Mesendoderm (in vitro differentiated cells): ENCODE data around the gene LENG1.
"Not testable (repeated sequence)": the region's sequence is repeated elsewhere in the genome, so short reads cannot be mapped to it uniquely, and the experiment has no call there.

Experiments used
- DNase-seq: peaks from one replicate; pipeline ENCODE4 v3.0.0; 2013
- H2AK5ac ChIP-seq: 2 replicates; pipeline ENCODE4 v1.6.1; 2013; ENCODE audit warnings: low read length, inconsistent platforms
- H2BK120ac ChIP-seq: 2 replicates; pipeline ENCODE4 v1.6.1; 2013; ENCODE audit warnings: low read depth, mild to moderate bottlenecking, low read length, moderate library complexity, mixed read lengths
- H2BK15ac ChIP-seq: replicated peaks from 2 replicates; pipeline ENCODE4 v1.6.1; 2013; ENCODE audit warnings: low read depth, mild to moderate bottlenecking, moderate library complexity
- H2BK5ac ChIP-seq: 2 replicates; pipeline ENCODE4 v1.6.1; 2013; ENCODE audit warnings: low read length, inconsistent platforms
- H3K18ac ChIP-seq: 2 replicates; pipeline ENCODE4 v1.6.1; 2013; ENCODE audit warnings: mild to moderate bottlenecking, low read length, mixed read lengths
- H3K23ac ChIP-seq: one replicate; pipeline ENCODE4 v1.6.1; 2013; ENCODE audit warnings: low read length
- H3K27ac ChIP-seq: 2 replicates; pipeline ENCODE4 v1.5.1; 2013; ENCODE audit warnings: low read depth, mild to moderate bottlenecking, inconsistent platforms, low read length, moderate library complexity
- H3K27me3 ChIP-seq: 2 replicates; pipeline ENCODE4 v1.6.1; 2013; ENCODE audit warnings: low read length, control low read depth, mild to moderate bottlenecking, inconsistent platforms; ENCODE audit not compliant: insufficient read depth, poor library complexity
- H3K36me3 ChIP-seq: 2 replicates; pipeline ENCODE4 v1.6.1; 2013; ENCODE audit warnings: low read length, inconsistent platforms; ENCODE audit not compliant: control insufficient read depth, insufficient read depth
- H3K4ac ChIP-seq: one replicate; pipeline ENCODE4 v1.6.1; 2013; ENCODE audit warnings: low read depth, mild to moderate bottlenecking, low read length, moderate library complexity
- H3K4me1 ChIP-seq: 2 replicates; pipeline ENCODE4 v1.6.1; 2013; ENCODE audit warnings: low read depth, low read length, inconsistent platforms; ENCODE audit not compliant: control insufficient read depth
- H3K4me2 ChIP-seq: 2 replicates; pipeline ENCODE4 v1.6.1; 2013; ENCODE audit warnings: low read length
- H3K4me3 ChIP-seq: 2 replicates; pipeline ENCODE4 v1.5.1; 2013; ENCODE audit warnings: mild to moderate bottlenecking, low read length
- H3K56ac ChIP-seq: one replicate; pipeline ENCODE4 v1.6.1; 2013; ENCODE audit warnings: low read length
- H3K79me1 ChIP-seq: 2 replicates; pipeline ENCODE4 v1.6.1; 2013; ENCODE audit warnings: low read length, inconsistent platforms
- H3K79me2 ChIP-seq: 2 replicates; pipeline ENCODE4 v1.6.1; 2013; ENCODE audit warnings: mild to moderate bottlenecking, low read length; ENCODE audit not compliant: control insufficient read depth, insufficient read depth
- H3K9ac ChIP-seq: 2 replicates; pipeline ENCODE4 v1.6.1; 2013; ENCODE audit warnings: low read length, inconsistent platforms
- H4K5ac ChIP-seq: one replicate; pipeline ENCODE4 v1.6.1; 2013; ENCODE audit warnings: low read length
- H4K8ac ChIP-seq: one replicate; pipeline ENCODE4 v1.6.1; 2013; ENCODE audit warnings: low read depth, mild to moderate bottlenecking, control low read depth, low read length, moderate library complexity
- WGBS: extraction: QIAGEN DNeasy Blood & Tissue Kit; methylation state at CpG from one replicate; pipeline ENCODE4 v1.1.7; 2013; ENCODE audit warnings: low lambda C conversion rate, missing lambda C conversion rate; ENCODE audit not compliant: insufficient coverage; ENCODE audit errors: extremely low coverage; 5-methylcytosine and 5-hydroxymethylcytosine counted together

LENG1 gene

GRCh38 chr19:54172471-54173358 is 13.2 kb upstream of the LENG1 start, which contains the start of gene TMC4:
Gene TMC4 (minus strand): TSS chr19:54173160. CDS start chr19:54173117, 43 bp downstream.
- no peak within 1 kb of the TSS for H2BK5ac ChIP-seq

DNA sequence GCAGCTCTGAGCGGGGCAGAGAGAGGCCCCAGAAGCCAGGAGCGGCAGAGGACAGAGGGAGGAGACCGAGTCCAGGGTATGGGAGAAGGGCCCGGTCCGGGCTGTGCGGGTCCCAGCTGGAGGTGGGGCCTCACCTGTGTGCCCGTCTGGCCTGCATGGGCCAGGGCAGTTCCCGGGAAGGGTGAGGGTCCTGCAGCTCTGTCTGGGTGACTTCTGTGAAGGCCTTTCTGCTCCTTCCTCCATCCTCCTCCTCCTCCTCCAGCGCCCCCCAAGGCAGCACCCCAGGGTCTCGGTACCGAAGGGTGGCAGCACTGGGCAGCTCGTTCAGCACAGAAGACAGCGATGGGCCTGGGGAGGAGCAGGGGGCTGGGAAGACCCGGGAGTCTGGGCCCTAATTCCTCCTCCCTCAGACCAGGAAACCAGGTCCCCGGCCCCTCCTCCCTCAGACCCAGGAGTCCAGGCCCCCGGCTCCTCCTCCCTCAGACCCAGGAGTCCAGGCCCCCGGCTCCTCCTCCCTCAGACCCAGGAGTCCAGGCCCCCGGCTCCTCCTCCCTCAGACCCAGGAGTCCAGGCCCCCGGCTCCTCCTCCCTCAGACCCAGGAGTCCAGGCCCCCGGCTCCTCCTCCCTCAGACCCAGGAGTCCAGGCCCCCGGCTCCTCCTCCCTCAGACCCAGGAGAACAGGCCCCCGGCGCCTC is 12.4 kb upstream of the LENG1 start:
- not testable (repeated sequence) for H2BK15ac ChIP-seq, H3K36me3 ChIP-seq, H3K23ac ChIP-seq, H3K4ac ChIP-seq, H3K56ac ChIP-seq, H2BK120ac ChIP-seq, H2AK5ac ChIP-seq, H3K79me1 ChIP-seq, DNase-seq, H4K8ac ChIP-seq, H3K9ac ChIP-seq, H2BK5ac ChIP-seq, H3K18ac ChIP-seq, H3K4me3 ChIP-seq, H4K5ac ChIP-seq, H3K27me3 ChIP-seq, H3K4me1 ChIP-seq, H3K4me2 ChIP-seq, H3K27ac ChIP-seq, H3K79me2 ChIP-seq
- no CpG with 5 or more reads among the region's 23 CpGs for WGBS

More at GRCh38 chr19:54172471-54173358, 13.2 kb upstream of the LENG1 start, which contains the start of gene TMC4:
- peak within 1 kb of the TSS; percentile 4 for H3K4me2 ChIP-seq
- no peaks in the 10 kb centered on the region for H3K79me1 ChIP-seq
- H4K8ac ChIP-seq, result no peak within 1 kb of the TSS
- H3K18ac ChIP-seq, result no peak within 1 kb of the TSS
- no peak within 1 kb of the TSS for H4K5ac ChIP-seq
- H3K27ac ChIP-seq, result no peak within 1 kb of the TSS
- peak within 1 kb of the TSS; percentile 18 for H3K9ac ChIP-seq
- WGBS, result no CpG with 5 or more reads among the region's 13 CpGs
- no peaks in the 10 kb centered on the region for H3K27me3 ChIP-seq
- no peaks in the 10 kb centered on the region for H3K79me2 ChIP-seq
- no peak within 1 kb of the TSS for H3K4ac ChIP-seq
- peak; percentile 92 for DNase-seq
- peaks cover 3% of the 10 kb centered on the region for H3K36me3 ChIP-seq
- peak within 1 kb of the TSS; percentile 60 for H3K56ac ChIP-seq
- no peak within 1 kb of the TSS for H3K4me3 ChIP-seq
- H2BK15ac ChIP-seq, result no peak within 1 kb of the TSS
- H3K23ac ChIP-seq, result no peak within 1 kb of the TSS
- H2AK5ac ChIP-seq, result no peak within 1 kb of the TSS
- no peak within 1 kb of the TSS for H2BK120ac ChIP-seq
- H3K4me1 ChIP-seq, result peaks cover 2% of the 10 kb centered on the region

GRCh38 chr19:54169149-54169740 is 9.7 kb upstream of the LENG1 start:
- Histone ChIP-seq H2AK5ac (no peak overlapping the region), H3K18ac (no peak overlapping the region), H2BK15ac (no peak overlapping the region), H3K79me1 (no peaks in the 10 kb centered on the region), H2BK120ac (no peak overlapping the region), H3K56ac (no peak overlapping the region), H3K4me2 (no peak overlapping the region), H3K36me3 (no peaks in the 10 kb centered on the region), H3K27ac (no peak overlapping the region), H3K9ac (no peak overlapping the region), H3K27me3 (no peaks in the 10 kb centered on the region), H3K79me2 (no peaks in the 10 kb centered on the region), H3K4ac (no peak overlapping the region), H4K8ac (no peak overlapping the region), H4K5ac (no peak overlapping the region), H3K4me1 (peaks cover 4% of the 10 kb centered on the region), H2BK5ac (no peak overlapping the region), H3K23ac (no peak overlapping the region), H3K4me3 (no peak overlapping the region)
- WGBS, result no CpG with 5 or more reads among the region's 21 CpGs
- DNase-seq, result no peak

DNA sequence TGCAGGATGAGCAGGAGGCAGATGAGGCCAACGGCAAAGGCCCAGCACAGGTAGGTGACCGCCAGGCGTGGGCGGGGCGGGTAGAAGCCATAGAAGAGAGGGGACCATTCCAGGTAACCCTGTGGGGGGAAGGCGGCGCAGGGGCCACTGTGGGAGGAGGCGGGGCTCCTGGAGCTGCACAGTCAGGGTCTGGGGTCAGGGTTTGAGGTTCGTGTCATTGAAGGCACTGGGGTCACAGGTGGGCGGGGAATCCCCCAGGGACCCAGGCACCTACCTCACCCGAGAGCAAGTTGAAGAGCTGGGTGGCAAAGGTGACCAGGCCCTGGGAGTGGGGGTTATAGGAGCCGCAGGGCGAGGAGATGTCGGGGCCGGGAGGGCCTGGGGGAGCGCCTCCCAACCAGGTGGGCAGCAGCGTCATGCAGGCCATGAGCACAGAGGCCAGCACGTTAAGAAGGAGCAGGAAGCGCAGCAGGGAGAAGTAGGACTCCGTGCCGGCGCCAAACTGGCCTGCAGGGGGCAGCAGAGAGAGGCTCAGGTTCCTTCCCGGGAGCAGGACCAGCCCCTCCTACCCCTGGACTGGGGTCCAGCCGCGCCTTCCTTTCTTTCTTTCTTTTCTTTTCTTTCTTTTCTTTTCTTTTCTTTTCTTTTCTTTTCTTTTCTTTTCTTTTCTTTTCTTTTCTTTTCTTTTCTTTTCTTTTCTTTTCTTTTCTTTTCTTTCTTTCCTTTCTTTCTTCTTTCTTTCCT is 8.8 kb upstream of the LENG1 start:
- Histone ChIP-seq H3K79me2 (no peaks in the 10 kb centered on the region), H3K23ac (no peak overlapping the region), H3K79me1 (no peaks in the 10 kb centered on the region), H3K4me3 (no peak overlapping the region), H2BK15ac (no peak overlapping the region), H3K36me3 (no peaks in the 10 kb centered on the region), H2BK5ac (no peak overlapping the region), H3K27ac (no peak overlapping the region), H4K5ac (no peak overlapping the region), H2AK5ac (no peak overlapping the region), H3K27me3 (no peaks in the 10 kb centered on the region), H3K4ac (no peak overlapping the region), H3K4me2 (no peak overlapping the region), H3K18ac (no peak overlapping the region), H4K8ac (no peak overlapping the region), H3K9ac (no peak overlapping the region), H3K56ac (peak overlapping the region; percentile 25), H3K4me1 (peaks cover 5% of the 10 kb centered on the region), H2BK120ac (no peak overlapping the region)
- peak; percentile 91 for DNase-seq
- WGBS, result no CpG with 5 or more reads among the region's 25 CpGs

GRCh38 chr19:54165222-54165621 is 5.7 kb upstream of the LENG1 start:
- H3K27me3 ChIP-seq, result no peaks in the 10 kb centered on the region
- peaks cover 3% of the 10 kb centered on the region for H3K4me1 ChIP-seq
- H4K5ac ChIP-seq, result no peak overlapping the region
- no peak overlapping the region for H2BK5ac ChIP-seq
- no peaks in the 10 kb centered on the region for H3K79me2 ChIP-seq
- no peak overlapping the region for H3K23ac ChIP-seq
- H3K36me3 ChIP-seq, result no peaks in the 10 kb centered on the region
- DNase-seq, result no peak
- no peak overlapping the region for H3K18ac ChIP-seq
- H3K27ac ChIP-seq, result no peak overlapping the region
- H2BK120ac ChIP-seq, result no peak overlapping the region
- WGBS, result no CpG with 5 or more reads among the region's 25 CpGs
- H4K8ac ChIP-seq, result no peak overlapping the region
- H2AK5ac ChIP-seq, result no peak overlapping the region
- H3K4me2 ChIP-seq, result no peak overlapping the region
- no peak overlapping the region for H3K4me3 ChIP-seq
- H3K4ac ChIP-seq, result no peak overlapping the region
- H3K56ac ChIP-seq, result no peak overlapping the region
- H2BK15ac ChIP-seq, result no peak overlapping the region
- peaks cover 2% of the 10 kb centered on the region for H3K79me1 ChIP-seq
- no peak overlapping the region for H3K9ac ChIP-seq
